GM18909 (cell line): ENCODE data around the gene STOX1.
"Not testable (repeated sequence)": the region's sequence is repeated elsewhere in the genome, so short reads cannot be mapped to it uniquely, and the experiment has no call there.

Experiments
- ATAC-seq: cut with Tn5 transposase; IDR thresholded peaks from one replicate; pipeline ENCODE4 v1.9.1; 2021; ENCODE audit warnings: mild to moderate bottlenecking; ENCODE audit not compliant: unreplicated experiment, poor library complexity

Gene STOX1

DNA sequence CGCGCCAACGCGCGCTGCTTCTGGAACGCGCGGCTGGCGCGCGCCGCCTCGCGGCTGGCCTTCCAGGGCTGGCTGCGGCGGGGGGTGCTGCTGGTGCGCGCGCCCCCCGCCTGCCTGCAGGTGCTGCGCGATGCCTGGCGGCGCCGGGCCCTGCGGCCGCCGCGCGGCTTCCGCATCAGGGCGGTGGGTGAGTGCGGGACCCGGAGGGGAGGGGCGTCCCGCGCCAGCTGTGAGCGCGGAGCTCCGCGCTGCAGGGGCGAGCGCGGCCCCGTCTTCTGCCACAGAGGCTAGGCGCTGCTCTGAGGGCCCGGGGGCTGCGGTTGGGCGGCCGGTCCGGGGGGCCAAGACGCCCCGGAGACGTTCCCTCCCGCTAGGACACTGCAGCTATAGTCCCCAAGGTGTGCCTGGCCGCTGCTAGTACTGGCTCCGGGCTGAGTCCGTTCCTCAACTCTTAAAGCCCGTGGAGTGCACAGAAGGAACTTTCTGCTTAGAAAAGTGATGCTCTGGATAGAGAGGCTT is 811 bp downstream of the STOX1 start:
- peak; percentile 38 for ATAC-seq

DNA sequence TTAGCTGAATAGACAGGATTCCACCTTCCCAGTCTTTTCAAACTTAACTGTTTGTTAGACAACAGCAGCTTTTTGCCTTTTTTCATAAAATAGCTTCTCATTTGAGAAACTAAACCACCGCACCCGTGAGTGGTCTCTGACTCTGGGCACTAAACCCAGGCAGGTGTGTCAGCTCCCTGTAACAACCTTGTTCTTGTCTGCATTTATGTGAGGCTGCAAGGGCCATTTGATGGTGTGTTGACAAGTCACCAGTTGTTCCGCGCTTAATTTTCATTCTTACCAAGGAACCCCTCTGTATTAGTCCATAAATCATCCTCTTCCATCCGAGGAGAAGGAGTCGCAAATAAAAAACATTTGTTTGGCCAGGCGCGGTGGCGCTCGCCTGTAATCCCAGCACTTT is 1.5 kb downstream of the STOX1 start:
- no peak for ATAC-seq

GRCh38 chr10:68829521-68829920 is 2.2 kb downstream of the STOX1 start:
- no peak for ATAC-seq

DNA sequence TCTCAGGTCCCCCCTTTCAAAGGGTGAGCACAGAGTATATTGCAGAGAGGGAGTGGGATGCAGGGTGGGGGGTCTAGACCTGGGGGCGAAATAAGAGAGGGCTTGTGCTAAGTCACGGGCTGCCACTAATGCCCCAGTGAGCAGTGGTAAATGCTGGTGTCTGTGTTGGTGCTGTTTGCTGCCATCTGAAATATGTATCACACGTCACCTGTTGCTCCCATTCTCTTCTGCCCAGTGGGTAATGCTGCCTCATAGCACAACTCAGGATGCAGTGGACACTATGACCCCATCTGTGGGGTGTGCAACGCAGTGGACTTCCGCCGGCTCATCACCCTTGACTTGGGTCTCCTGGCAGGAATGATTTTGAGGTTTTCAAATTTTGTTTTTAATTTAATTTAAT is 2.6 kb downstream of the STOX1 start:
- no peak for ATAC-seq

GRCh38 chr10:68831961-68832455 is 4.7 kb downstream of the STOX1 start:
- no peak for ATAC-seq

- no peak for ATAC-seq
Observed at GRCh38 chr10:68832601-68833000, 5.3 kb downstream of the STOX1 start.

DNA sequence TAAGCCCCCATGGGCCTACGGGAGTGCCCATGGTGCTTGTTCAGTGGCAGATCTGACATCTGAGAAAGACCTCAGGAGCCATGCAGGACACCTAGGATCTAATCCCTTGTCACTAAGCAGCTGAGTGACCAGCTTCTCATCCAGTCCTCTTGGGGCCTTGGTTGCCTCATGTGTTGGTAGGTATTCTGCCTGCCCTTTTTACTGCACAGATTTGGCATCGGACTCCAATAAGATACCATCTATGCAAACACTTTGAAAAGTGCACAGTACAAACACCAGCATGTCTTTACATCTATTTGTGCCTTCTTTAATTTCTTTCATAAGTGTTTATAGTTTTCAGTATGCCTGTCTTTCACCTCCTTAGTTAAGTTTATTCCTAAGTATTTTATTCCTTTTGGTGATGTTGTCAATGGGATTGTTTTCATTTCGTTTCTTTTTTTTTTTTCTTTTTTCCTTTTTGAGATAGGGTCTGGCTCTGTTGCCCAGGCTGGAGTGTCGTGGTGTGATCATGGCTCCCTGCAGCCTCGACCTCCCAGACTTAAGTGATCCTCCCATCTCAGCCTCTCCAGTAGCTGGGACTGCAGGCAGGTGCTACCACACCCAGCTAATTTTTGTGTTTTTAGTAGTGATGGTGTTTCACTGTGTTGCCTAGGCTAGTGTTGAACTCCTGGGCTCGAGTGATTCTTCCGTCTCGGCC is 10.4 kb downstream of the STOX1 start:
- no peak for ATAC-seq

DNA sequence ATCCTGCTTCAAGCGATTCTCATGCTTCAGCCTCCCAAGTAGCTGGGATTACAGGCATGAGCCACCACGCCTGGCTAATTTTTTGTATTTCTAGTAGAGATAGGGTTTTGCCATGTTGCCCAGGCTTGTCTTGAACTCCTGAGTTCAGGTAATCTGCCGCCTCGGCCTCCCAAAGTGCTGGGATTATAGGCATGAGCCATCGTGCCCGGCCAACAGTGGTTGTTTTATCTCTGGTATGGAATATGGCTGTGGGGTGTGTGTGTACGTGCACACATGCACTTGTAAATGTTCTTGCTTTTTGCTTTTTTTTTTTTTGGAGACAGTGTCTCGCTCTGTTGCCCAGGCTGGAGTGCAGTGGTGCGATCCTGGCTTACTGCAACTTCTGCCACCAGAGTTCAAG is 13.3 kb downstream of the STOX1 start:
- ATAC-seq: not testable (repeated sequence)

DNA sequence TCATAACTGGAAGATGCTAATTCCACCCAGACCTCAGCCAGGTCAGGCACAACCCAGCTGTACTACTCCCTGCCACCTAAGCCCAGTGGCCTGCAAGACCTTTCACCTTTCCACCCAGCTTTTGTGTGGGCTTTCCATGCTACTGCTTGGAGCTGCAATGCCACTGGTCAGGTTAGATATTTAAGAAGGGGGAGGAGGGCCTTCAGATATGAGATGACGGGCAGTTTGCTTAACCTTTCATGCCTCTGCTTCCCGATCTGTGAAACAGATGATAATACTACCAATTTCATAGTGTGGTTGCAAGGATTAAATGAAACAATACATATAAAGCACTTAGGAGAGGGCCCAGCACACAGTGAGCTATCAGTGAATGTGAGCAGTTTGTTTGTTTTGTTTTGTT is 20.9 kb downstream of the STOX1 start:
- no peak for ATAC-seq

DNA sequence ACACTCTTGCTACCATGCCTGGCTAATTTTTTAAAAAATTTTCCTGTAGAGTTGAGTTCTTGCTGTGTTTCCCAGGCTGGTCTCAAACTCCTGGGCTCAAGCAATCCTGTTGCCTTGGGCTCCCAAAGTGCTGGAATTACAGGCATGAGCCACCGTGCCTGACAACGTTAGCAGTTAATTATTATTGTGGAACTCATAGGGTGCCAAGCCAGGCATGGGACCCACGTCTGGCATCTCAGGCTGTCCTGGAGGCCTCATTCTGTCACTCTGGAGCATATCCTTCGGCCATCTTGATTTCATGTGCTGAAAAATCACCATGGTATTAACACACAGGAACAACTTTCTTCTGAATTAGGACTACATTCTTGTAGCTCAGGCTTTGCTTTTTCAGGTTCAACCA is 21.5 kb downstream of the STOX1 start:
- no peak for ATAC-seq

DNA sequence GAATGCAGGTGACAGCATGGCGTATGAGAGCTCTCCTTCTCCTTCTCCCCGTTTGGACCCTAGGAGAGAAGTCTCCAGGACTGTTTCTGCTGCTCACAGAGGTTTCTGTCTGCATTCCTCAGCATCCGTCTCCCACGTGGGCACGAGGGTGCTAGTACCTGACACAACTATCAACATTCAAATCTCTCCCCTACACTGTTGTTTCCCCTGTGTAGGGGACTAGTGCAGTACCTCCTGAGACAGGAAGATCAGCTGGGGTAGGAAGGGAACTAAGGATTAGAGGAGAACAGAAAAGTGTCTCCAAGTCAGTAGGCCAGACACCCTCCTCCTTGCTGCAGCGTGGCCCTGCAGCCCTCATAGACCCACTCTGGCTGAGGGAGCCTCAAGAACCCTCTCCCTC is 29.0 kb downstream of the STOX1 start:
- ATAC-seq: no peak

GRCh38 chr10:68857005-68857404 is 29.7 kb downstream of the STOX1 start:
- no peak for ATAC-seq

DNA sequence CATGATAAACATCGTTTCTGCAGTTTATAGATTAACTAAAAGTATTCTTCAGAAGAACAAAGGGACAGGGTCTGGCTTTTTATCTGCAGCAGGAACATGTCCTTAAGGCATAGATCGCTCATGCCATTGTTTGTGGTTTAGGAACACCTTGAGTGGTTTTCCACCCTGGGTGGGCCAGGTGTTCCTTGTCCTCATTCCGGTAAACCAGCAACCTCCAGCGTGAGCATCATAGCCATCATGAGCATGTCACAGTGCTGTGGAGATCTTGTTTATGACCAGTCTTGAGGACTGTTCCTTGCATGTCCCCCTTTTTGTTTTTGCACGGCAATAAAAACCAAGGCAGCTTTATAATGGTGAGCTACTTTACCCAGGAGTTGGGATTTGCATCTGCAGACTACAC is 33.9 kb downstream of the STOX1 start:
- ATAC-seq: no peak

DNA sequence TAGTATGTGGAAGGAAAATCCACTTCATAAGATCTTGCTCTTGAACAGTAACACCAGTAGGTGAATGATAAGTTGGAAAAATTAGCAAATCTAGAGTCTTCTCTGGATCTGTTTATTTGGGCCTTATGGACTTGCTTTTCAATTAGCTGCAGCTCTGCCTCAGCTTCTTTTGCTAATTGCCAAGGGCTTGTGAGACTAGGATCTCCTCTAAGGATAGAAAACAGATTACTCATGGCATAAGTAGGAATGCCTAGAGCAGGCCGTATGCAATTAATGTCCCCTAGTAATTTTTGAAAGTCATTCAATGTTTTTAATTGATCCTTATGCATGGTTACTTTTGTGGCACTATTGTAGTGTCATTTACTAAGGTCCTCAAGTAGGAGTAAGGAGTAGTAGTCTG is 37.3 kb downstream of the STOX1 start:
- no peak for ATAC-seq

GRCh38 chr10:68868173-68868572 is 40.8 kb downstream of the STOX1 start:
- ATAC-seq: not testable (repeated sequence)

- no peak for ATAC-seq
Observed at GRCh38 chr10:68869623-68870022, 42.3 kb downstream of the STOX1 start.

- ATAC-seq: no peak
Observed at GRCh38 chr10:68870061-68870460, 42.7 kb downstream of the STOX1 start.

- no peak for ATAC-seq
Observed at GRCh38 chr10:68870545-68871104, 43.3 kb downstream of the STOX1 start.

DNA sequence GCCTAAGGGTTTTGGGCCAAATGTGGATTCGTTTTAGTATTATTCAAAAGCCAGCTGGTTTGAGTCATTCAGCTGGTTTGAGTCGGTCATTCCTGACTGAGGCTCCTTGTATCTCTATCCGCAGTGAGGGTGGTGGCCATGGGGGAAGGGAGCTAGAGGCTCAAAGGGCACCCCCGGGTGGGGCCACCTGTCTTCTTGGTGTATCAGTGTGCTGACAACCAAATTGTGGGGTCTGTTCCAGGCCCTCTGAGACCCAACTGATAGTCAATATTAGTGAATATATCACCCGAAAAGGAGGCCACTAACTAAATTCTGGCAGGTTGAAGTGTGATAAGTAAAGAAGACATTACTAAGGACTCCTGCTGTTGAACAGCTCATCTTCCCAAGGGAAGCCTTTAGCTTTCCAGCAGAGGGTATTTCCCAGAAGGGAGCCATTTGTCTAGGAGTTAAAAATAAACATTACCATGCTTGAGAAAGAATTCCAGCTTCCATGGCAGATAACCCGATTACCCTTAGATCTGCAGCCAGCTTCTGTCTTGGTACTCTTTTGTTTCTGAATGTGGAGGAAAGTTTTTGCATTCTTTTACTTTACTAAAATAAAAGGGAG is 43.9 kb downstream of the STOX1 start:
- ATAC-seq: no peak

DNA sequence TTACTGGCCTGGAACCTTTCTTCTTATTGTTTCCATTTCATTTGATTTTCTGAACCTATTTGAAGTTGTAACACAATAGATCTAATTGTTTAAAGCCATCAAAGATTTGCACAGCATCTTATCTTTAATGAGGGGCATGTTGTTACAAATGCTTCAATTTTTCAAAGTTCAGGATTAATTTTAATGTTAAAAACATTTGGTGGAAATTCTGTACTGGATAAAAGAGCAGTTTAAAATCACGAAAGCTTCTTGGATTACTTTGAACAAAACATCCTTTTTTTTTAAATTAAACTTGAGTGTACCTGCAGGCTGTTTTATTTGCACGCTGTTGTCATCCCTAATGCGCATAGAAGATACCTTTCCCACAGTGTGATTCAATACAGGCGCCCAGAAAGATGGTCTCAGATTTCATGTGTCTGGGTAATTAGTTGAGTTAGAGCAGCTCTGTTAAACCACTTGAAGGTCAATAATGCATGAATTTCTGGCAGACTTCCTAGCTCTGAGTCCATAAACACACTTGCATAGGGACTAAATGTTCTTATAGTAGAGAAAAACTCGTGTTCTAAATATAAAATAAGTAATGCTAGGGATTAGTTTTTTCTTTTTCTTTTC is 44.5 kb downstream of the STOX1 start:
- ATAC-seq: no peak
